COR-L47 (cell line): ENCODE data around the gene MKKS.
"Not testable (repeated sequence)": the region's sequence is repeated elsewhere in the genome, so short reads cannot be mapped to it uniquely, and the experiment has no call there.

Source experiments
- DNase-seq: peaks from one replicate; lab custom pipeline; 2025; lab: John Stamatoyannopoulos, UW

MKKS gene

GRCh38 chr20:10412591-10413408 lies 21.2 kb downstream of the MKKS start:
- DNase-seq = no peak

GRCh38 chr20:10411673-10412072 lies 22.3 kb downstream of the MKKS start:
- DNase-seq = no peak

GRCh38 chr20:10408108-10408813 lies 25.8 kb downstream of the MKKS start:
- DNase-seq = no peak

- DNase-seq = no peak
Observed at GRCh38 chr20:10404959-10405530, 29.0 kb downstream of the MKKS start.

- no peak for DNase-seq
Observed at GRCh38 chr20:10404023-10404628, 29.9 kb downstream of the MKKS start.

- no peak for DNase-seq
Observed at GRCh38 chr20:10402938-10403608, 30.9 kb downstream of the MKKS start.

GRCh38 chr20:10398834-10399369 lies 35.1 kb downstream of the MKKS start:
- no peak for DNase-seq

GRCh38 chr20:10394752-10395151 lies 39.3 kb downstream of the MKKS start:
- not testable (repeated sequence) for DNase-seq

- no peak for DNase-seq
Observed at GRCh38 chr20:10390709-10391108, 43.3 kb downstream of the MKKS start.

- DNase-seq = no peak
Observed at GRCh38 chr20:10388597-10388996, 45.4 kb downstream of the MKKS start.

GRCh38 chr20:10387686-10388085 lies 46.3 kb downstream of the MKKS start:
- no peak for DNase-seq

GRCh38 chr20:10385850-10386544 lies 48.0 kb downstream of the MKKS start:
- no peak for DNase-seq

- DNase-seq = no peak
Observed at GRCh38 chr20:10381477-10381876, 52.5 kb downstream of the MKKS start.

- DNase-seq = no peak
Observed at GRCh38 chr20:10379761-10380160, 54.3 kb downstream of the MKKS start.

- DNase-seq = no peak
Observed at GRCh38 chr20:10376270-10377075, 57.5 kb downstream of the MKKS start.

GRCh38 chr20:10375191-10375590 lies 58.8 kb downstream of the MKKS start:
- DNase-seq = no peak

GRCh38 chr20:10374036-10374435 lies 60.0 kb downstream of the MKKS start:
- DNase-seq = no peak

GRCh38 chr20:10371467-10371866 lies 62.6 kb downstream of the MKKS start:
- no peak for DNase-seq

GRCh38 chr20:10370091-10370887 lies 63.7 kb downstream of the MKKS start:
- no peak for DNase-seq

- DNase-seq = no peak
Observed at GRCh38 chr20:10369723-10370090, 64.3 kb downstream of the MKKS start.
